ENCODE measurements around the gene VRK2. TPM values are rescaled to one million over a fixed set of nuclear protein-coding genes. Genes with fewer than 3 reads are reported as not detected.
"Not testable (repeated sequence)": the region's sequence is repeated elsewhere in the genome, so short reads cannot be mapped to it uniquely, and the experiment has no call there.

VRK2 gene
- polyA plus RNA-seq, 1 donor from 2014 or later = 0.45 TPM

GRCh38 chr2:58138396-58139030, 91.9 kb downstream of the VRK2 start:
- H3K27ac ChIP-seq (ENCODE audit: low read length) = no peak overlapping the region
- no peak overlapping the region for H3K9ac ChIP-seq (ENCODE audit: low read length)
- no peaks in the 10 kb centered on the region for H3K27me3 ChIP-seq (ENCODE audit: insufficient read depth, low read depth, low read length)
- no peaks in the 10 kb centered on the region for H3K36me3 ChIP-seq (ENCODE audit: insufficient read depth, low read length)
- no peaks in the 10 kb centered on the region for H3K79me2 ChIP-seq (replicated peaks; ENCODE audit: insufficient read depth, low read length)
- H3K4me3 ChIP-seq (ENCODE audit: low read length) = no peak overlapping the region
- H3K9me3 ChIP-seq (ENCODE audit: low read length) = no peaks in the 10 kb centered on the region
- H2AFZ ChIP-seq (ENCODE audit: low read depth, low read length) = no peak overlapping the region
- TF ChIP-seq POLR2AphosphoS5 (IDR thresholded peaks at IDR 0.05) = no peak
- no peak for TF ChIP-seq EP300 (conservative IDR thresholded peaks at IDR 0.05; ENCODE audit: poor library complexity, severe bottlenecking)
- no peak for TF ChIP-seq RAD21 (conservative IDR thresholded peaks at IDR 0.05)
- TF ChIP-seq EZH2 (IDR thresholded peaks at IDR 0.05; ENCODE audit: borderline replicate concordance, insufficient read depth, low read length, poor library complexity, severe bottlenecking) = no peak
- H4K20me1 ChIP-seq (ENCODE audit: insufficient read depth) = no peaks in the 10 kb centered on the region
- no peaks in the 10 kb centered on the region for H3F3A ChIP-seq (ENCODE audit: insufficient read depth, low read length, poor library complexity, severe bottlenecking)
- no peaks in the 10 kb centered on the region for H3K9me2 ChIP-seq (ENCODE audit: insufficient read depth, low read length)
- H3K4me2 ChIP-seq (ENCODE audit: low read length) = no peak overlapping the region

GRCh38 chr2:58140508-58141072, 94.0 kb downstream of the VRK2 start:
- no peak overlapping the region for H3K4me2 ChIP-seq (ENCODE audit: low read length)

GRCh38 chr2:58145769-58146168, 99.2 kb downstream of the VRK2 start:
- not testable (repeated sequence) for H3K36me3 ChIP-seq (ENCODE audit: insufficient read depth, low read length); H3K27ac ChIP-seq (ENCODE audit: low read length); H3K9ac ChIP-seq (ENCODE audit: low read length); H2AFZ ChIP-seq (ENCODE audit: low read depth, low read length); H4K20me1 ChIP-seq (ENCODE audit: insufficient read depth); H3K79me2 ChIP-seq (replicated peaks; ENCODE audit: insufficient read depth, low read length); H3K27me3 ChIP-seq (ENCODE audit: insufficient read depth, low read depth, low read length); H3K4me3 ChIP-seq (ENCODE audit: low read length); H3F3A ChIP-seq (ENCODE audit: insufficient read depth, low read length, poor library complexity, severe bottlenecking); H3K9me2 ChIP-seq (ENCODE audit: insufficient read depth, low read length); H3K9me3 ChIP-seq (ENCODE audit: low read length); H3K4me2 ChIP-seq (ENCODE audit: low read length)

More at GRCh38 chr2:58140508-58141072, 94.0 kb downstream of the VRK2 start:
- H3K27ac ChIP-seq (ENCODE audit: low read length) = no peak overlapping the region
- H3F3A ChIP-seq (ENCODE audit: insufficient read depth, low read length, poor library complexity, severe bottlenecking) = no peaks in the 10 kb centered on the region
- no peaks in the 10 kb centered on the region for H3K9me3 ChIP-seq (ENCODE audit: low read length)
- no peaks in the 10 kb centered on the region for H3K9me2 ChIP-seq (ENCODE audit: insufficient read depth, low read length)
- no peak for TF ChIP-seq MXI1 (conservative IDR thresholded peaks at IDR 0.05; ENCODE audit: poor library complexity, severe bottlenecking)
- no peak for TF ChIP-seq REST (IDR thresholded peaks at IDR 0.05; ENCODE audit: borderline replicate concordance)
- TF ChIP-seq SMC3 (conservative IDR thresholded peaks at IDR 0.05; ENCODE audit: poor library complexity) = no peak
- no peak for TF ChIP-seq EZH2 (IDR thresholded peaks at IDR 0.05; ENCODE audit: borderline replicate concordance, insufficient read depth, low read length, poor library complexity, severe bottlenecking)
- no peak for TF ChIP-seq CTCF (IDR thresholded peaks at IDR 0.05; ENCODE audit: poor library complexity, severe bottlenecking)
- no peak for TF ChIP-seq TAF1 (IDR thresholded peaks at IDR 0.05; ENCODE audit: low read depth)
- TF ChIP-seq RAD21 (conservative IDR thresholded peaks at IDR 0.05) = no peak
- H3K9ac ChIP-seq (ENCODE audit: low read length) = no peak overlapping the region
- no peaks in the 10 kb centered on the region for H3K27me3 ChIP-seq (ENCODE audit: insufficient read depth, low read depth, low read length)
- no peaks in the 10 kb centered on the region for H4K20me1 ChIP-seq (ENCODE audit: insufficient read depth)
- H2AFZ ChIP-seq (ENCODE audit: low read depth, low read length) = no peak overlapping the region
- no peaks in the 10 kb centered on the region for H3K79me2 ChIP-seq (replicated peaks; ENCODE audit: insufficient read depth, low read length)
- H3K4me3 ChIP-seq (ENCODE audit: low read length) = no peak overlapping the region
- no peaks in the 10 kb centered on the region for H3K36me3 ChIP-seq (ENCODE audit: insufficient read depth, low read length)
